NCI-H1436 treated with DMSO at 0.1 percent for 48 hours (cell line): ENCODE data around the gene TREH.

Experiments
- DNase-seq: peaks from one replicate; lab custom pipeline; 2025; lab: John Stamatoyannopoulos, UW

Gene TREH

GRCh38 chr11:118610773-118611432 is 68.5 kb downstream of the TREH start:
- DNase-seq: no peak

GRCh38 chr11:118610225-118610772 is 69.2 kb downstream of the TREH start:
- no peak for DNase-seq

GRCh38 chr11:118609380-118610224 is 69.8 kb downstream of the TREH start:
- no peak for DNase-seq

- no peak for DNase-seq
These were observed 70.9 kb downstream of the TREH start for GRCh38 chr11:118608360-118609227.

GRCh38 chr11:118607401-118608359 is 71.8 kb downstream of the TREH start, which contains the start of gene PHLDB1:
Gene PHLDB1 (plus strand): TSS chr11:118607615. CDS start chr11:118613837, 6,222 bp downstream.
- DNase-seq: no peak
